HFFc6 (cell line): ENCODE data around the gene TMUB1. TPM values are rescaled to one million over a fixed set of nuclear protein-coding genes. Genes with fewer than 3 reads are reported as not detected.

Source experiments
- DNase-seq: peaks from one replicate; pipeline ENCODE4 v3.0.0-alpha.2; 2018
- H3K27ac Mint-ChIP-seq: 2 replicates; pipeline ENCODE4 v1.8.0; 2020; ENCODE audit warnings: mild to moderate bottlenecking, mixed read lengths
- H3K27me3 Mint-ChIP-seq: 2 replicates; pipeline ENCODE4 v1.8.0; 2021; ENCODE audit warnings: mild to moderate bottlenecking, moderate library complexity, mixed read lengths; ENCODE audit not compliant: insufficient read depth
- H3K36me3 Mint-ChIP-seq: 2 replicates; pipeline ENCODE4 v1.8.0; 2021; ENCODE audit warnings: low read depth, mixed read lengths
- H3K4me1 Mint-ChIP-seq: 2 replicates; pipeline ENCODE4 v1.8.0; 2020; ENCODE audit warnings: low read depth, mixed read lengths
- H3K4me3 Mint-ChIP-seq: 2 replicates; pipeline ENCODE4 v1.8.0; 2020; ENCODE audit warnings: mild to moderate bottlenecking, moderate library complexity, mixed read lengths
- H3K9me3 Mint-ChIP-seq: 2 replicates; pipeline ENCODE4 v1.8.0; 2020; ENCODE audit warnings: mild to moderate bottlenecking, mixed read lengths
- CTCF ChIP-seq: fragments of 200-600 bp; sonication (generic); IDR thresholded peaks from 2 replicates; pipeline ENCODE4 v1.5.0; 2021; ENCODE audit warnings: antibody characterized with exemption, mild to moderate bottlenecking
- total RNA-seq, 6 experiments: library from RNA; stranded (reverse); fragmentation: NEBNext Ultra II Directional; extraction: Animal tissue kit (Norgen Biotek cat#: 25700); gene quantifications; 2 replicates in 1 of 6; 3 replicates in 5 of 6; pipeline ENCODE4 v1.2.3, GENCODE V29; 2021

TMUB1 gene
- total RNA-seq, 6 experiments from 2014 or later: 44.0 to 57.8 (median 51.9) TPM

GRCh38 chr7:151110941-151111645, 27.8 kb upstream of the TMUB1 start:
- H3K36me3 Mint-ChIP-seq: no peaks in the 10 kb centered on the region
- peak overlapping the region; percentile 33 for H3K27ac Mint-ChIP-seq
- H3K27me3 Mint-ChIP-seq: no peaks in the 10 kb centered on the region; the same call in 1 of the 2 replicates
- H3K4me3 Mint-ChIP-seq: peak overlapping the region; percentile 29; the same call in 1 of the 2 replicates
- DNase-seq: peak; percentile 65
- no peaks in the 10 kb centered on the region for H3K9me3 Mint-ChIP-seq
- peak; percentile 95 for TF ChIP-seq CTCF
- peaks cover 63% of the 10 kb centered on the region for H3K4me1 Mint-ChIP-seq

- H3K4me1 Mint-ChIP-seq: peaks cover 57% of the 10 kb centered on the region
- no peaks in the 10 kb centered on the region for H3K9me3 Mint-ChIP-seq
- DNase-seq: no peak
- H3K36me3 Mint-ChIP-seq: no peaks in the 10 kb centered on the region
- H3K4me3 Mint-ChIP-seq: peak overlapping the region; percentile 29; the same call in 1 of the 2 replicates
- H3K27ac Mint-ChIP-seq: peak overlapping the region; percentile 32
- no peaks in the 10 kb centered on the region; the same call in 1 of the 2 replicates for H3K27me3 Mint-ChIP-seq
- TF ChIP-seq CTCF: no peak
Measured at GRCh38 chr7:151110236-151110940, 27.1 kb upstream of the TMUB1 start.

- Mint-ChIP-seq H3K27me3 (no peaks in the 10 kb centered on the region; the same call in 1 of the 2 replicates), H3K4me1 (peaks cover 67% of the 10 kb centered on the region), H3K36me3 (no peaks in the 10 kb centered on the region), H3K4me3 (no peak overlapping the region), H3K9me3 (no peaks in the 10 kb centered on the region), H3K27ac (peak overlapping the region; percentile 51)
- no peak for TF ChIP-seq CTCF
- DNase-seq: no peak
Measured at GRCh38 chr7:151109094-151110048, 26.1 kb upstream of the TMUB1 start.

- no peak for DNase-seq
- Mint-ChIP-seq H3K27me3 (no peaks in the 10 kb centered on the region; the same call in 1 of the 2 replicates), H3K4me3 (no peak overlapping the region), H3K36me3 (no peaks in the 10 kb centered on the region), H3K9me3 (no peaks in the 10 kb centered on the region), H3K27ac (no peak overlapping the region), H3K4me1 (peaks cover 62% of the 10 kb centered on the region)
- TF ChIP-seq CTCF: no peak
Measured at GRCh38 chr7:151107882-151108281, 24.6 kb upstream of the TMUB1 start.
